HepG2 (cell line): ENCODE results near the gene RNF8. TPM values are rescaled to one million over a fixed set of nuclear protein-coding genes. Genes with fewer than 3 reads are reported as not detected.

ENCODE experiments used
- ATAC-seq: fragments of 200-7000 bp; cut with Tn5 transposase; 3 replicates; pipeline ENCODE4 v1.9.1; 2020; ENCODE audit warnings: mild to moderate bottlenecking, moderate library complexity
- BruUV-seq: library from RNA; stranded (reverse); fragments of 400-500 nt; replicated peaks from 2 replicates; lab custom pipeline; 2021; lab: Mats Ljungman, UMichigan
- CTCF ChIA-PET: fragments of 300-600 bp; formaldehyde crosslinking; extraction: SDS; loops from one replicate; lab custom pipeline; 2021; ENCODE audit warnings: low total read pairs, inconsistent platforms, low intra/inter-chr PET ratio; lab: Yijun Ruan, JAX
- POLR2A ChIA-PET: fragments of 350-600 bp; sonication (Branson Sonifier 250); formaldehyde crosslinking; loops from one replicate; lab custom pipeline; 2020; ENCODE audit warnings: antibody characterized with exemption, inconsistent platforms; lab: Yijun Ruan, JAX
- DNase-seq: peaks from one replicate; pipeline ENCODE4 v3.0.0-alpha.2; 2015; ENCODE audit warnings: low spot score
- FAIRE-seq: peaks from 3 replicates; lab custom pipeline; 2011; peaks lifted over from hg19 to GRCh38; lab: Jason Lieb, UNC
- H2AFZ ChIP-seq: one replicate; pipeline ENCODE4 v1.6.1; 2011; ENCODE audit warnings: low read length, inconsistent platforms
- H3K27ac ChIP-seq: fragments of 300-600 bp; 3 replicates; pipeline ENCODE4 v1.8.0; 2011; ENCODE audit warnings: mixed run types, mild to moderate bottlenecking, mixed read lengths, low read length, inconsistent platforms; ENCODE audit not compliant: insufficient read depth; ENCODE audit errors: extremely low read length
- H3K27me3 ChIP-seq, 2 experiments: fragments of 200-600 bp in 1 of 2; 2 replicates in 1 of 2; 3 replicates in 1 of 2; pipeline versions ENCODE4 v1.6.0 to v1.8.0; 2011; ENCODE audit warnings: low read length in 2 of 2, mild to moderate bottlenecking in 2 of 2, moderate library complexity in 2 of 2, inconsistent platforms in 1 of 2; ENCODE audit not compliant: insufficient read depth in 2 of 2, control insufficient read depth in 1 of 2
- H3K36me3 ChIP-seq, 2 experiments: fragments of 200-600 bp in 1 of 2; replicated peaks in 1 of 2; 2 replicates in 1 of 2; 3 replicates in 1 of 2; pipeline versions ENCODE4 v1.5.1 to v1.8.0; 2011; ENCODE audit warnings: low read length in 2 of 2, inconsistent platforms in 1 of 2; ENCODE audit not compliant: insufficient read depth in 2 of 2, control insufficient read depth in 1 of 2
- H3K4me1 ChIP-seq: 2 replicates; pipeline ENCODE4 v1.5.1; 2012; ENCODE audit warnings: low read length, inconsistent platforms; ENCODE audit not compliant: insufficient read depth
- H3K4me2 ChIP-seq: 2 replicates; pipeline ENCODE4 v1.6.0; 2011; ENCODE audit warnings: low read depth, low read length, inconsistent platforms
- H3K4me3 ChIP-seq, 3 experiments: fragments of 200-600 bp in 1 of 3; sonication (generic), shearing (Covaris generic) in 1 of 3; replicated peaks in 1 of 3; 2 replicates each; pipeline ENCODE4 v1.5.1; 2011 to 2016; ENCODE audit warnings: low read length in 3 of 3, inconsistent platforms in 2 of 3, low read depth in 2 of 3, mild to moderate bottlenecking in 2 of 3, control low read depth in 1 of 3, mixed read lengths in 1 of 3; ENCODE audit not compliant: insufficient read depth in 1 of 3
- H3K79me2 ChIP-seq: one replicate; pipeline ENCODE4 v1.6.1; 2011; ENCODE audit warnings: low read length, inconsistent platforms; ENCODE audit not compliant: insufficient read depth
- H3K9ac ChIP-seq: 2 replicates; pipeline ENCODE4 v1.6.0; 2011; ENCODE audit warnings: mild to moderate bottlenecking, low read depth, low read length, inconsistent platforms; ENCODE audit not compliant: insufficient read depth
- H3K9me3 ChIP-seq: 2 replicates; pipeline ENCODE4 v1.5.1; 2012; ENCODE audit warnings: mild to moderate bottlenecking, low read length
- H4K20me1 ChIP-seq: 2 replicates; pipeline ENCODE4 v1.6.0; 2011; ENCODE audit warnings: inconsistent platforms, mild to moderate bottlenecking, low read length, moderate library complexity; ENCODE audit not compliant: insufficient read depth
- ARNT ChIP-seq: fragments of 450-650 bp; IDR thresholded peaks from 2 replicates; pipeline ENCODE4 v1.6.1; 2017
- ATRX ChIP-seq: sonication (generic); formaldehyde crosslinking; IDR thresholded peaks from 2 replicates; pipeline ENCODE4 v1.4.0; 2020; ENCODE audit warnings: missing genetic modification reagents, borderline replicate concordance
- CENPX ChIP-seq: sonication (generic); formaldehyde crosslinking; IDR thresholded peaks from 2 replicates; pipeline ENCODE4 v1.9.0; 2021; ENCODE audit warnings: mild to moderate bottlenecking, missing genetic modification reagents, moderate library complexity
- ESRRA ChIP-seq: sonication (generic); formaldehyde crosslinking; IDR thresholded peaks from 2 replicates; pipeline ENCODE4 v1.5.1; 2020; ENCODE audit warnings: mild to moderate bottlenecking, low read depth, missing genetic modification reagents
- HNRNPK ChIP-seq: fragments of 200-400 bp; formaldehyde crosslinking; IDR thresholded peaks from 2 replicates; pipeline ENCODE4 v1.6.1; 2018; ENCODE audit warnings: low read length, low read depth, moderate library complexity, mild to moderate bottlenecking; ENCODE audit not compliant: poor library complexity, severe bottlenecking
- IKZF4 ChIP-seq: sonication (generic); formaldehyde crosslinking; IDR thresholded peaks from 2 replicates; pipeline ENCODE4 v1.5.1; 2020; ENCODE audit warnings: borderline replicate concordance, mild to moderate bottlenecking, low read depth, missing genetic modification reagents; ENCODE audit errors: not compliant biosample characterization
- MTA3 ChIP-seq: sonication (generic); formaldehyde crosslinking; IDR thresholded peaks from 2 replicates; pipeline ENCODE4 v1.4.0; 2020; ENCODE audit warnings: missing genetic modification reagents
- NAIF1 ChIP-seq: sonication (generic); formaldehyde crosslinking; IDR thresholded peaks from 2 replicates; pipeline ENCODE4 v1.5.0; 2020; ENCODE audit warnings: mild to moderate bottlenecking, missing genetic modification reagents, borderline replicate concordance
- NFE2L2 ChIP-seq: fragments of 150-350 bp; IDR thresholded peaks from 2 replicates; pipeline ENCODE4 v1.6.1; 2014; ENCODE audit warnings: low read length
- PCBP1 ChIP-seq: fragments of 200-400 bp; formaldehyde crosslinking; IDR thresholded peaks from 2 replicates; pipeline ENCODE4 v1.6.1; 2017; ENCODE audit warnings: mild to moderate bottlenecking, low read depth, low read length, borderline replicate concordance
- SAFB2 ChIP-seq: sonication (generic); formaldehyde crosslinking; IDR thresholded peaks from 2 replicates; pipeline ENCODE4 v1.5.1; 2020; ENCODE audit warnings: missing genetic modification reagents, low read depth, mild to moderate bottlenecking, borderline replicate concordance
- SMARCC2 ChIP-seq: fragments of 450-650 bp; IDR thresholded peaks from 2 replicates; pipeline ENCODE4 v1.6.1; 2017; ENCODE audit warnings: antibody characterized with exemption, mild to moderate bottlenecking
- SP4 ChIP-seq: sonication (generic); formaldehyde crosslinking; IDR thresholded peaks from 2 replicates; pipeline ENCODE4 v1.8.1; 2023; ENCODE audit warnings: mild to moderate bottlenecking, missing genetic modification reagents
- SSRP1 ChIP-seq: IDR thresholded peaks from 2 replicates; pipeline ENCODE4 v1.6.1; 2016; ENCODE audit warnings: control low read depth
- TEAD3 ChIP-seq: optimal IDR thresholded peaks from 2 replicates; pipeline ENCODE3; 2016; ENCODE audit warnings: borderline replicate concordance
- TGIF2 ChIP-seq: IDR thresholded peaks from 2 replicates; pipeline ENCODE4 v1.6.1; 2016; ENCODE audit warnings: control low read depth, missing compliant biosample characterization
- U2AF1 ChIP-seq: fragments of 200-400 bp; formaldehyde crosslinking; optimal IDR thresholded peaks from 2 replicates; pipeline ENCODE3; 2017; ENCODE audit warnings: mild to moderate bottlenecking, low read depth, low read length
- ZFP36L1 ChIP-seq: sonication (generic); formaldehyde crosslinking; IDR thresholded peaks from 2 replicates; pipeline ENCODE4 v1.8.0; 2022; ENCODE audit warnings: mild to moderate bottlenecking, missing genetic modification reagents, moderate library complexity
- ZNF484 ChIP-seq: sonication (generic); formaldehyde crosslinking; IDR thresholded peaks from 2 replicates; pipeline ENCODE4 v1.5.1; 2020; ENCODE audit warnings: mild to moderate bottlenecking, low read depth, missing genetic modification reagents, borderline replicate concordance
- ZNF674 ChIP-seq: sonication (generic); formaldehyde crosslinking; IDR thresholded peaks from 2 replicates; pipeline ENCODE4 v1.5.0; 2020; ENCODE audit warnings: low read depth, mild to moderate bottlenecking, missing genetic modification reagents
- WGBS: methylation state at CpG from one replicate; pipeline ENCODE4 v1.1.6; 2017; ENCODE audit warnings: low lambda C conversion rate; 5-methylcytosine and 5-hydroxymethylcytosine counted together
- in situ Hi-C: cut with HindIII; loops from 2 replicates; pipeline ENCODE4 v1.10.0; 2017; ENCODE audit warnings: low pct_unique_long_range_greater_than_20kb; ENCODE audit not compliant: extremely low pct_ligation_motif_present
- intact Hi-C: fragments of 100-400 bp; cut with micrococcal nuclease; formaldehyde crosslinking; loops from one replicate; pipeline ENCODE4 v1.10.0; 2022; ENCODE audit not compliant: unreplicated experiment
- polyA plus RNA-seq, 8 experiments: library from polyadenylated mRNA; depleted of rRNA in 3 of 8; stranded (reverse) in 7 of 8; unstranded in 1 of 8; fragments of >200 nt; fragmentation: Illumina TruSeq in 4 of 8; extraction: Trizol in 4 of 8; gene quantifications; 2 replicates each; pipeline versions ENCODE4 v1.2.1 to v1.2.3, GENCODE V29; 2011 to 2016; ENCODE audit warnings: low read depth in 4 of 8, missing spikeins in 1 of 8, mixed read lengths in 1 of 8; ENCODE audit not compliant: insufficient read depth in 1 of 8
- total RNA-seq, 5 experiments: library from RNA; depleted of rRNA; stranded (reverse); fragments of >200 nt; fragmentation: Illumina TruSeq; extraction: Trizol; gene quantifications; 2 replicates each; pipeline ENCODE4 v1.2.3, GENCODE V29; 2016; ENCODE audit warnings: low read depth in 1 of 5

RNF8 gene
- total and polyA plus RNA-seq, 2 of the 13 experiments (the other 11 are each of a cell fraction or from before 2014, with no cell fraction given), result 21.8 to 47.6 TPM

DNA sequence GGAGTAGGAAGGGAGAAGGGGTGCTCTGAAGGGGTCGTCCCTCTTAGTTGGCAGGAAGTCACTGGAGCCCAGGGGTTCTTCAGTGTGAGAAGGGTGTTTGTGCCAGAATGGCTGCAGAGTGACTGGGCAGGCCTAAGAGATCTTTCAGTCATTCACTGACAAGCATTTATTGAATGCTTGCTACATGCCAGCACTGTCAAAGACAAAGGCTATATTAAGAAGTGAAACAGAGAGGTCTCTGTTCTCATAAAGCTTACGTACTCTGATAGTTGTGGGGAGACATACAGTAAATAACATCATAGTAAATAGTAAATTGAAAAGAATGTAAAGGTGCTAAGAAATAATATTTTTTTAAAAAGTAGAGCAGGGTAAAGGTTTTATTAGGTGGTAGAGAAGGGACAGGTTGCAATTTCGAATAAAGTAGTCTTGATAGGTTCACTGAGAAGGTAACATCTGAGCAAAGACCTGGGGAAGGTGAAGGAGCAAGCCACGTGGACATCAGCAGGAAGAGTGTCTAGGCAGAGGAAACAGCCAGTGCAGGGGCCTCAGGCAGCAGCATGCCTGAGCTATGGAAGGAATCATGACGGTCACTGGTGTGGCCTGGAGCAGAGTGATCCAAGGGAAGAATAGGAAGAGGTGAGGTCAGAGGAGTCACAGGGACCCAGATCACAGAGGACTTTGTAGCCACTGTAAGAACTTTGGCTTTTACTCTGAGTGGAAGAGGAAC is 36.3 kb upstream of the RNF8 start:
- DNase-seq, result no peak
- POLR2A ChIA-PET, result no interaction called here
- Histone ChIP-seq H3K27ac (no peak overlapping the region), H4K20me1 (no peaks in the 10 kb centered on the region), H3K79me2 (no peaks in the 10 kb centered on the region), H3K4me1 (0 out of 2 replicates have a peak, but pooled peaks cover 7% of the 10 kb centered on the region), H2AFZ (no peak overlapping the region), H3K36me3 (peaks cover 33 to 87% of the 10 kb centered on the region in 2 experiments), H3K4me2 (no peak overlapping the region), H3K4me3 (no peak overlapping the region), H3K9ac (no peak overlapping the region), H3K9me3 (no peaks in the 10 kb centered on the region), H3K27me3 (no peaks in the 10 kb centered on the region)
- CTCF ChIA-PET, result no interaction called here
- BruUV-seq, result no TSS peak
- 93% methylated on average over 5 of the region's 5 CpGs for WGBS
- no peak for TF ChIP-seq U2AF1
- TF ChIP-seq ZNF674, result no peak
- no peak for TF ChIP-seq SSRP1 (CRISPR knock-in tag)
- no peak for TF ChIP-seq CENPX (CRISPR knock-in tag)
- no peak for TF ChIP-seq ARNT
- TF ChIP-seq SAFB2 (CRISPR knock-in tag), result no peak
- TF ChIP-seq SP4 (CRISPR knock-in tag), result no peak
- intact Hi-C loops, result no loop called here
- ATAC-seq, result no peak
- in situ Hi-C loops, result no loop called here
- FAIRE-seq, result no peak

GRCh38 chr6:37319156-37319555 is 34.6 kb upstream of the RNF8 start:
- peaks cover 15% of the 10 kb centered on the region for H3K4me1 ChIP-seq
- FAIRE-seq (no peak), ATAC-seq (no peak), DNase-seq (no peak)
- no TSS peak for BruUV-seq
- peaks cover 26 to 70% of the 10 kb centered on the region in 2 experiments for H3K36me3 ChIP-seq
- WGBS, result 97% methylated on average over 3 of the region's 3 CpGs
- no peaks in the 10 kb centered on the region for H3K79me2 ChIP-seq
- intact Hi-C loops, result no loop called here
- no peak overlapping the region for H3K27ac ChIP-seq
- no peak overlapping the region for H2AFZ ChIP-seq
- in situ Hi-C loops, result no loop called here
- H4K20me1 ChIP-seq, result no peaks in the 10 kb centered on the region
- no peak overlapping the region for H3K9ac ChIP-seq
- no peaks in the 10 kb centered on the region for H3K9me3 ChIP-seq
- ChIA-PET CTCF (no interaction called here), POLR2A (no interaction called here)
- H3K4me3 ChIP-seq, result no peak overlapping the region
- H3K27me3 ChIP-seq, result no peaks in the 10 kb centered on the region
- no peak overlapping the region for H3K4me2 ChIP-seq
- TF ChIP-seq IKZF4 (CRISPR knock-in tag), result no peak
- no peak for TF ChIP-seq NFE2L2
- TF ChIP-seq TEAD3 (CRISPR knock-in tag), result no peak
- TF ChIP-seq MTA3 (CRISPR knock-in tag), result no peak
- TF ChIP-seq ZFP36L1, result no peak
- no peak for TF ChIP-seq ATRX
- no peak for TF ChIP-seq TGIF2
- no peak for TF ChIP-seq ZNF484 (CRISPR knock-in tag)
- TF ChIP-seq SMARCC2, result no peak
- no peak for TF ChIP-seq NAIF1 (CRISPR knock-in tag)
- TF ChIP-seq HNRNPK, result no peak
- no peak for TF ChIP-seq PCBP1
- TF ChIP-seq ESRRA (CRISPR knock-in tag), result no peak
